GM06990 (cell line): ENCODE data around the gene HES5.

Source experiments
- DNase-seq: peaks from one replicate; pipeline ENCODE4 v3.0.0-alpha.2; 2011; ENCODE audit not compliant: insufficient read length; ENCODE audit errors: extremely low read depth
- H3K27me3 ChIP-seq: replicated peaks from 2 replicates; pipeline ENCODE4 v1.6.0; 2011; ENCODE audit warnings: low read length; ENCODE audit not compliant: control insufficient read depth, insufficient read depth
- H3K36me3 ChIP-seq: 2 replicates; pipeline ENCODE4 v1.5.1; 2011; ENCODE audit warnings: low read length; ENCODE audit not compliant: control insufficient read depth, insufficient read depth
- H3K4me3 ChIP-seq: replicated peaks from 2 replicates; pipeline ENCODE4 v1.5.1; 2011; ENCODE audit warnings: low read depth, mild to moderate bottlenecking, control low read depth, low read length
- TF ChIP-seq, protein P1 (sequence below): IDR thresholded peaks from 2 replicates; pipeline ENCODE4 v1.5.1; 2011; ENCODE audit warnings: low read length, control low read depth, mild to moderate bottlenecking, inconsistent platforms; ENCODE audit not compliant: insufficient read depth, poor library complexity, severe bottlenecking

The HES5 gene

DNA sequence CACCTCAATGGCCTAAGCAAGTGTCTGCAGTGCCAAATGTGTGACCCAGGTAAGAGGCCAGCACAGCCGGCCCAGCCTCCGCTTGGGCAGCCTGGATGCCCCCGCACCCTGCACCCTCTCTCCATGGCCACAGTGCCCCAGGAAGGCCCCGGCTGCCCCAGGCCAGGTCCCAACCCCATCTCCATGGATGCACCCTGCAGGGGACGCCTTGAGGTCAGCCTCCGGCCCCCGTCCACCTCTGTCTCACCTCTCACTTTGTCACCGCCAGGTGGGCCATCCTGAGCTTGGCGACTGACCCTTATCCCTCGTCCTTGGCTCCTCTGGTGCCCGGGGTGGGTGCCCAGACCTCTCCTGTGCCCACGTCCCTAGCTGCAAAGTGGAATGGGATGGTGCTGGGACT lies 28.4 kb upstream of the HES5 start:
- no peak for DNase-seq

DNA sequence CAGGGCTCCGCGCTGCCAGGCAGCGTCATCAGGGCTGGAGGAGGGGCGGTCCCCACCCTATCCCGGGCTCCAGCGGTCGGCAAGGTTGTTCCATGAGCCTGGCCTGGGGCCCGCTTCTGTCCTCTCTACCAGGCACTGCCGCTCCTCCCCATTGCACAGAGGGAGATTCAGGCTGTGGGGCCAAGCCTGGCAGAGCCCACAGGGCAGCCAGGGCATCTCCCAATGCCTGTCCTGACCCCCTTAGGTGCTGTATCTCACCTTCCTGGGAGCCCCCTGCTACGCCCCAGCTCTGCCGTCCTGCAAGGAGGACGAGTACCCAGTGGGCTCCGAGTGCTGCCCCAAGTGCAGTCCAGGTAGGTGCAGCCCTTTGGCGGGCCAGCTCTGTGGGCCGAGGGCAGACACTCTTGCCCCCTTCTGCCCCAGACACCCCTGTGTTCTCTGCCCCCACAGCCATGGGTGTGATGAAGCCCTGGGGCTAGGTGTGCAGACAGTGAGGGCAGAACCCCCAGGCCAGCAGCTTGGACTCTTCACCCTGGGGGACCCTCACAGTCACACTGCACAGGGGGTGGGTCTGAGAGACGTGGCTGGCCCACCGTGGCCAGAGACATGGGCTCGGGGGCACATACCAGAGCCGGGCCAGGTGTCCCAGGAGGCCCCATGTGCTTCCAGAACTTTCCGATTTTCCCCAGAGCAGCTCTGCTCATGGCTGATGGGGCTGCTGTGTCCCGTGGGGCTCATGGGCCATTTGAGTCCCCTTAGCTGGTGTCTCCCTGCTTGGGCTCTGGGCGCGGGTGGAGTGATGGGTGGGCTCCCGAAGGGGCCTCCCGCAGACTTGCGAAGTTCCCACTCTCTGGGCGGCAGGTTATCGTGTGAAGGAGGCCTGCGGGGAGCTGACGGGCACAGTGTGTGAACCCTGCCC lies 27.7 kb upstream of the HES5 start:
- no peak for DNase-seq
- H3K4me3 ChIP-seq, result peak overlapping the region; percentile 91

More for the DNA sequence above, 28.4 kb upstream of the HES5 start:
- TF ChIP-seq, protein P1, sequence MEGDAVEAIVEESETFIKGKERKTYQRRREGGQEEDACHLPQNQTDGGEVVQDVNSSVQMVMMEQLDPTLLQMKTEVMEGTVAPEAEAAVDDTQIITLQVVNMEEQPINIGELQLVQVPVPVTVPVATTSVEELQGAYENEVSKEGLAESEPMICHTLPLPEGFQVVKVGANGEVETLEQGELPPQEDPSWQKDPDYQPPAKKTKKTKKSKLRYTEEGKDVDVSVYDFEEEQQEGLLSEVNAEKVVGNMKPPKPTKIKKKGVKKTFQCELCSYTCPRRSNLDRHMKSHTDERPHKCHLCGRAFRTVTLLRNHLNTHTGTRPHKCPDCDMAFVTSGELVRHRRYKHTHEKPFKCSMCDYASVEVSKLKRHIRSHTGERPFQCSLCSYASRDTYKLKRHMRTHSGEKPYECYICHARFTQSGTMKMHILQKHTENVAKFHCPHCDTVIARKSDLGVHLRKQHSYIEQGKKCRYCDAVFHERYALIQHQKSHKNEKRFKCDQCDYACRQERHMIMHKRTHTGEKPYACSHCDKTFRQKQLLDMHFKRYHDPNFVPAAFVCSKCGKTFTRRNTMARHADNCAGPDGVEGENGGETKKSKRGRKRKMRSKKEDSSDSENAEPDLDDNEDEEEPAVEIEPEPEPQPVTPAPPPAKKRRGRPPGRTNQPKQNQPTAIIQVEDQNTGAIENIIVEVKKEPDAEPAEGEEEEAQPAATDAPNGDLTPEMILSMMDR, result no peak
- Histone ChIP-seq H3K36me3 (peaks cover 38% of the 10 kb centered on the region), H3K4me3 (peak overlapping the region; percentile 91; the same call in 1 of the 2 replicates), H3K27me3 (no peaks in the 10 kb centered on the region)

DNA sequence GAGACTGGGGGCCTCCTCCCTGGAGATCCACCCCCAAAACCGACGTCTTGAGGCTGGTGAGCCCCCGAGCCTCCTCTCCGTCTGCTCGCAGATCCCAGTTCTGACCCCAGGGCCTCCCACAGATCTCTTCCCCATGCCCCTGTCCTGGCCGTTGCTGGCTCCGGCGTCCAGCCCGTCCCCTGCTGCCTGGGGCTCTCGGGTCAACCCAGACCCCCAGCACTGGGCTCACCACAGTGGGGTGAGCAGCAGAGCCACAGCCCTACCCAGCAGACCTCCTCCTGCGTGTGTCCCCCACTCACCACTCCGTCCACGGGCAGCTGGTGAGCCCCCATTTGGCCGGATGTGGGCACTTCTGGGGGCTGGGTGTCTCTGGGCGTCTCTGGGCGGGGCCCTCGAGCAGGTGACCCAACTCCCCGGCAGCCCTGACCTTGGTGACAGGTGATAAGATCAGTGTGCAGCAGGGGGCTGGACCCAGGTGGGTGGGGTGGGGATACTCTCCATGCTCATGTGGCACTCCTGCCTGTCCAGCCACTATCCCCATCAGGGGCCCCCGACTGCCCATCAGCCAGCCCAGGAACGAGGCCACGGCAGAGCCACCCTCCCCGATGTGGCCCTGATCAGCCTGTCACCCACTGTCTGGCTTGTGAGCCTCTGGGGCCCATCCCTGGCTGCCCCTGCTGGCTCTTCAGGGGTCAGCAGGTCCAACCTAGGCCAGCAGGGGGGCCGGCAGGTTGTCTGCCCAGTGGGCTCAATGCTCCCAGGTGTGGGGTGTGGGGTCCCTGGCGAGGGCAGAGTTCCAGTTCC lies 26.8 kb upstream of the HES5 start:
- DNase-seq, result peak; percentile 71
- H3K27me3 ChIP-seq, result no peaks in the 10 kb centered on the region
- TF ChIP-seq, protein P1, result peak; percentile 10
- peaks cover 27% of the 10 kb centered on the region for H3K36me3 ChIP-seq
- H3K4me3 ChIP-seq, result peak overlapping the region; percentile 91

More for the DNA sequence above, 27.7 kb upstream of the HES5 start:
- Histone ChIP-seq H3K36me3 (peaks cover 31% of the 10 kb centered on the region), H3K27me3 (no peaks in the 10 kb centered on the region)
- TF ChIP-seq, protein P1, result no peak

DNA sequence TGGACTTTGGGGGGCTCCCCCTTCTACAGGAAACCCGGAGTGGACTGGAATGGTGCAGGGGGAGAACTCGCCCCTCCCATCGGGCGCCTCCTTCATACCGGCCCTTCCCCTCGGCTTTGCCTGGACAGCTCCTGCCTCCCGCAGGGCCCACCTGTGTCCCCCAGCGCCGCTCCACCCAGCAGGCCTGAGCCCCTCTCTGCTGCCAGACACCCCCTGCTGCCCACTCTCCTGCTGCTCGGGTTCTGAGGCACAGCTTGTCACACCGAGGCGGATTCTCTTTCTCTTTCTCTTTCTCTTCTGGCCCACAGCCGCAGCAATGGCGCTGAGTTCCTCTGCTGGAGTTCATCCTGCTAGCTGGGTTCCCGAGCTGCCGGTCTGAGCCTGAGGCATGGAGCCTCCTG lies 26.2 kb upstream of the HES5 start, which contains the start of gene TNFRSF14:
TSS of gene TNFRSF14 (plus strand) at position 95 of the 401 bp plus-strand sequence. CDS start at position 389, 294 bp downstream.
- Histone ChIP-seq H3K36me3 (peaks cover 24% of the 10 kb centered on the region), H3K4me3 (peak within 1 kb of the TSS; percentile 91), H3K27me3 (no peaks in the 10 kb centered on the region)
- TF ChIP-seq, protein P1, result peak; percentile 28
- peak; percentile 74 for DNase-seq

DNA sequence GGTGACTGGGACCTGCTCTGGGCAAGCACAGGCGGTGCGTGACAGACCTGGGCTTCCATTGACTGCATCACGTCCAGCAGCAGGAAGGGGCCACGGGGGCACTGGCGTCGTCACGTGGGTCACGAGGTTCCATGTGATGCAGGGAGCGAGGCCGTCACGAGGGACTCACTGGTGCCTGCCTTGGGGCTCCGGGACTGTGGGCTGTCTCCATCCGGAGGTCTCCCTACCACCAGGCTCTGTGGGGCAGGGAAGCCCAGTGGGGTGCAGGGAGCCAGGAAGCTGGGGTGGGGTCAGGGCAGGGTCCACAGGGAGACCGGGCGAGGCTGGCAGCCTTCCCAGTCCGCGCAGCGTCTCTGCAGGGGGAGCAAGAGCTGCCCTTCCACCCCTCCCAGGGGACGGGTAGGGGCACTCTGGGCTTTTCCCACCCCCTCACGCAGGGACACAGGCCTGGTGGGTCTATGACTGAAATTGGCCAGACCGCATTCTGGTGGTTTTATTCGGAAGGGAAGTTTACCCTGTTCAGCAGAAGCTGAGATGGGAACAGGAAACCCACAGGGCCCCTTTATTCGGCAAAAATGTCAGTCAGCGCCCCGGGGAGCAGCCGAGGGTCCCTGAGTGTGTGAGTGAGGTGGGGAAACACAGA lies 25.7 kb upstream of the HES5 start:
- no peaks in the 10 kb centered on the region for H3K27me3 ChIP-seq
- H3K36me3 ChIP-seq, result peaks cover 23% of the 10 kb centered on the region
- TF ChIP-seq, protein P1, result no peak
- DNase-seq, result peak; percentile 79
- H3K4me3 ChIP-seq, result peak overlapping the region; percentile 91
